ENCODE measurements around the gene FATE1. TPM values are rescaled to one million over a fixed set of nuclear protein-coding genes. Genes with fewer than 3 reads are reported as not detected.
"Not testable (repeated sequence)": the region's sequence is repeated elsewhere in the genome, so short reads cannot be mapped to it uniquely, and the experiment has no call there.

FATE1 gene
- total and polyA plus RNA-seq, 12 donors, result 0.25 to 2.2 (median 0.58) TPM; not detected in 5

- intact Hi-C loops (cut with DNase I), result no loop called here
- no peaks in the 10 kb centered on the region for H3K36me3 ChIP-seq
- H3K27me3 ChIP-seq, result peaks cover 0 to 27% (median 0%) of the 10 kb centered on the region in 7 donors
- H3K4me3 ChIP-seq, result peak overlapping the region in 1 of 10 donors; percentile 48
- DNase-seq, result no peak
- peaks cover 0 to 4% (median 0%) of the 10 kb centered on the region in 9 donors for H3K4me1 ChIP-seq
- H3K9me3 ChIP-seq, result no peaks in the 10 kb centered on the region
- no peak overlapping the region for H3K27ac ChIP-seq
- no peak for ATAC-seq
- 66 to 70% methylated on average over 12 of the region's 12 CpGs for WGBS, 2 donors
- TF ChIP-seq CTCF (IDR thresholded peaks at IDR 0.05), result no peak
Observed at GRCh38 chrX:151694121-151694520, 21.7 kb upstream of the FATE1 start.

GRCh38 chrX:151694661-151695582 is 20.9 kb upstream of the FATE1 start, which contains the start of gene PRRG3:
TSS of gene PRRG3 (plus strand) at chrX:151695458. CDS start at chrX:151698815, 3,357 bp downstream.
- H3K27ac ChIP-seq, result peak within 1 kb of the TSS in 4 of 10 donors; percentile 15 to 53 (median 38)
- WGBS, 2 donors, result 0 to 2% methylated on average over 34 to 86 of the region's 100 CpGs
- intact Hi-C loops (cut with DNase I), result no loop called here

GRCh38 chrX:151695583-151696340 is 20.1 kb upstream of the FATE1 start:
- intact Hi-C loops (cut with DNase I), result no loop called here
- Histone ChIP-seq H3K9me3 (no peaks in the 10 kb centered on the region), H3K4me3 (peak overlapping the region in 9 of 10 donors; percentile 9 to 48 (median 42)), H3K4me1 (peaks cover 0 to 4% (median 0%) of the 10 kb centered on the region in 9 donors), H3K27ac (peak overlapping the region in 4 of 10 donors; percentile 15 to 53 (median 38)), H3K27me3 (peaks cover 0 to 27% (median 0%) of the 10 kb centered on the region in 7 donors), H3K36me3 (no peaks in the 10 kb centered on the region)
- DNase-seq, result no peak
- WGBS, 2 donors, result 12% methylated on average over 17 to 19 of the region's 19 CpGs
- ATAC-seq, result peak in 2 of 8 donors; percentile 8 to 28
- no peak for TF ChIP-seq CTCF (IDR thresholded peaks at IDR 0.05)

More at GRCh38 chrX:151694661-151695582, 20.9 kb upstream of the FATE1 start, which contains the start of gene PRRG3:
- peaks cover 0 to 4% (median 0%) of the 10 kb centered on the region in 9 donors for H3K4me1 ChIP-seq
- ATAC-seq, result peak in 6 of 8 donors; percentile 35 to 69 (median 58)
- H3K4me3 ChIP-seq, result peak within 1 kb of the TSS in 9 of 10 donors; percentile 9 to 48 (median 42)
- DNase-seq, result peak in 1 of 2 donors; percentile 24
- no peaks in the 10 kb centered on the region for H3K9me3 ChIP-seq
- no peaks in the 10 kb centered on the region for H3K36me3 ChIP-seq
- H3K27me3 ChIP-seq, result peaks cover 0 to 27% (median 0%) of the 10 kb centered on the region in 7 donors
- peak in 3 of 9 donors; percentile 21 to 32 (median 21) for TF ChIP-seq CTCF (IDR thresholded peaks at IDR 0.05)

- 88 to 93% methylated on average over 8 of the region's 8 CpGs for WGBS, 2 donors
- ATAC-seq, result not testable (repeated sequence)
Observed at GRCh38 chrX:151697082-151697481, 18.8 kb upstream of the FATE1 start.

More at GRCh38 chrX:151697082-151697481, 18.8 kb upstream of the FATE1 start:
- DNase-seq; H3K36me3 ChIP-seq; H3K4me3 ChIP-seq; H3K27ac ChIP-seq; intact Hi-C loops (cut with DNase I); H3K4me1 ChIP-seq; H3K9me3 ChIP-seq: not testable (repeated sequence)
- H3K27me3 ChIP-seq, result peaks cover 0 to 27% (median 0%) of the 10 kb centered on the region in 7 donors
